ENCODE results near the gene PRR23E. TPM values are rescaled to one million over a fixed set of nuclear protein-coding genes. Genes with fewer than 3 reads are reported as not detected.

PRR23E gene
- total RNA-seq, 3 donors from 2014 or later = not detected

DNA sequence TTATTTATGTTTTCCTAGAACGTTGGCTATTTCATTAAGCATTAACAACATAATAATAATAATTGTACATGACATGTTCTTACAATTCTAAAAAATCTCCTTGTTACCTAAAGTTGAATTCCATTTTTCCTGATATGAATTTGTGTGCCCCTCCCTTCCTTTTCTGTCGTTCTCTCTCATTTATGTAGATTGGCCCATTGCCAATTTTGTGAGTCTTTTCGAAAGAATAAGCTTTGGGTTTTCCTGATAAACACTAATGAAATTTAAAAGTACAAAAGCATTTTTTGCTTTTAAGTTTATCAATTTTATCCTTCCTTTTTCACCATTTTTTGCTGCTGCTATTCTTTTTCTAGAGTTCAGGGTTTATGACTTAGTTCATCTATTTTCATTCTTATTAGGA lies 44.9 kb downstream of the PRR23E start:
- DNase-seq = no peak
- TF ChIP-seq, protein P1, sequence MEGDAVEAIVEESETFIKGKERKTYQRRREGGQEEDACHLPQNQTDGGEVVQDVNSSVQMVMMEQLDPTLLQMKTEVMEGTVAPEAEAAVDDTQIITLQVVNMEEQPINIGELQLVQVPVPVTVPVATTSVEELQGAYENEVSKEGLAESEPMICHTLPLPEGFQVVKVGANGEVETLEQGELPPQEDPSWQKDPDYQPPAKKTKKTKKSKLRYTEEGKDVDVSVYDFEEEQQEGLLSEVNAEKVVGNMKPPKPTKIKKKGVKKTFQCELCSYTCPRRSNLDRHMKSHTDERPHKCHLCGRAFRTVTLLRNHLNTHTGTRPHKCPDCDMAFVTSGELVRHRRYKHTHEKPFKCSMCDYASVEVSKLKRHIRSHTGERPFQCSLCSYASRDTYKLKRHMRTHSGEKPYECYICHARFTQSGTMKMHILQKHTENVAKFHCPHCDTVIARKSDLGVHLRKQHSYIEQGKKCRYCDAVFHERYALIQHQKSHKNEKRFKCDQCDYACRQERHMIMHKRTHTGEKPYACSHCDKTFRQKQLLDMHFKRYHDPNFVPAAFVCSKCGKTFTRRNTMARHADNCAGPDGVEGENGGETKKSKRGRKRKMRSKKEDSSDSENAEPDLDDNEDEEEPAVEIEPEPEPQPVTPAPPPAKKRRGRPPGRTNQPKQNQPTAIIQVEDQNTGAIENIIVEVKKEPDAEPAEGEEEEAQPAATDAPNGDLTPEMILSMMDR (IDR thresholded peaks at IDR 0.05) = no peak

DNA sequence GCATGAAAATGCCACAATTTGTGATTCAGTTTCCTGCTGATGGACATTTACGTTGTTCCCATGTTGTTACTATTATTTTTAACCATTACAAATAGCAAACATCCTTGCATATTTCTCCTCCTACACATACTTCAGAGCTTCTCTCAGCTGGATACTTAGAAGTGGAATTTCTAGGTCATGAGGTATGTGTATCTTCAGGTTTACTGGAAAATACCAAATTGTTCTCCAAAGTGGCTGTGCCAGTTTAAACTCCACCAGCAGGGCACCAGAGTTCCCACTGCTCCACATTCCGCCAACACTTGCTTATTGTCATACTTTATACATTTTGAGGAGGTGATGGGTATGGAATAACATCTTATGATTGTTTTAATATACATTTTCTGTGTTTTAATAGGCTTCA lies 45.7 kb downstream of the PRR23E start:
- H3K4me3 ChIP-seq = no peak overlapping the region
- ATAC-seq (no peak), DNase-seq (no peak)
- peaks cover 3% of the 10 kb centered on the region for H3K9me3 ChIP-seq
- H3K36me3 ChIP-seq (ENCODE audit: low read depth) = no peaks in the 10 kb centered on the region
- no peaks in the 10 kb centered on the region for H3K4me1 ChIP-seq (ENCODE audit: low read depth)
- intact Hi-C loops (cut with DNase I, micrococcal nuclease) = no loop called here
- TF ChIP-seq, protein P1 (IDR thresholded peaks at IDR 0.05) = no peak

More for the DNA sequence above, 44.9 kb downstream of the PRR23E start:
- intact Hi-C loops (cut with DNase I, micrococcal nuclease) = no loop called here
- no peak overlapping the region for H3K4me3 ChIP-seq
- no peak for ATAC-seq
- H3K36me3 ChIP-seq (ENCODE audit: low read depth) = no peaks in the 10 kb centered on the region
- peaks cover 2% of the 10 kb centered on the region for H3K9me3 ChIP-seq
- no peaks in the 10 kb centered on the region for H3K4me1 ChIP-seq (ENCODE audit: low read depth)

DNA sequence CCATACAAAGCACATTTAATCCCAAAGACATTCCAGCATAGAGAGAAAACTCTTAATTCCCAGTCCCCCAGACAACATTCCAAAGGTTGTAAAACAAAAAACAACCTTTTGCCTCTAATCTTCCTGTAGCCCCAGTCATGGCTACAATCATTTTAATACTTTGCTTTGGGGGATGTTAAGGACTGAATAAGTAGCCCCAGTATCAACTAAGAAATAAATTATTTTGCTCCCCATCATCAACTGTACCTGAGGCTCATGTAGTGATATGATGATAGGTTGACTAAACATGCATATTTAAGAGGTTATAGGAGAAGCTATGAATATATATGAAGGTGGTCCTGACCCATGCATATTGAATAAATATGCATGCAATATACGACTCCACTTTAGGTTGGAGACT lies 54.4 kb downstream of the PRR23E start:
- no peaks in the 10 kb centered on the region for H3K4me1 ChIP-seq (ENCODE audit: low read depth)
- intact Hi-C loops (cut with DNase I, micrococcal nuclease) = no loop called here
- H3K9me3 ChIP-seq = peaks cover 3% of the 10 kb centered on the region
- no peaks in the 10 kb centered on the region for H3K36me3 ChIP-seq (ENCODE audit: low read depth)
- TF ChIP-seq, protein P1 (IDR thresholded peaks at IDR 0.05) = no peak
- no peak for ATAC-seq
- no peak overlapping the region for H3K4me3 ChIP-seq
- no peak for DNase-seq

Other genes starting within 250 kb of the PRR23E start
- gene PLXNA1, start 210.0 kb upstream of the PRR23E start, total RNA-seq = 10 to 100 TPM; 11.8 to 19.3 (median 12.7) TPM
- gene PRR20G, start 94.9 kb downstream of the PRR23E start, total RNA-seq = not detected